Adipocyte (in vitro differentiated cells): Measurements from ENCODE around the gene SHCBP1L.
"Not testable (repeated sequence)": the region's sequence is repeated elsewhere in the genome, so short reads cannot be mapped to it uniquely, and the experiment has no call there.

Source experiments
- DNase-seq: peaks from one replicate; pipeline ENCODE4 v3.0.0-alpha.2; 2015; ENCODE audit warnings: low read depth
- H3K27me3 ChIP-seq: replicated peaks from 2 replicates; pipeline ENCODE4 v1.7.0; 2013; ENCODE audit warnings: mild to moderate bottlenecking, low read length, moderate library complexity; ENCODE audit not compliant: control insufficient read depth, insufficient read depth
- H3K36me3 ChIP-seq: 2 replicates; pipeline ENCODE4 v1.7.0; 2013; ENCODE audit warnings: low read length, mild to moderate bottlenecking, moderate library complexity; ENCODE audit not compliant: control insufficient read depth, insufficient read depth, severe bottlenecking
- H3K4me1 ChIP-seq: 2 replicates; pipeline ENCODE4 v1.7.0; 2013; ENCODE audit warnings: mild to moderate bottlenecking, low read length, moderate library complexity; ENCODE audit not compliant: control insufficient read depth, insufficient read depth
- H3K4me3 ChIP-seq: 2 replicates; pipeline ENCODE4 v1.7.0; 2013; ENCODE audit warnings: mild to moderate bottlenecking, low read length, moderate library complexity
- H3K9ac ChIP-seq: 2 replicates; pipeline ENCODE4 v1.7.0; 2013; ENCODE audit warnings: mild to moderate bottlenecking, low read length, moderate library complexity
- H3K9me3 ChIP-seq: 2 replicates; pipeline ENCODE4 v1.7.0; 2013; ENCODE audit warnings: mild to moderate bottlenecking, low read length, moderate library complexity; ENCODE audit not compliant: control insufficient read depth

SHCBP1L gene

GRCh38 chr1:182927693-182928433 is 25.1 kb downstream of the SHCBP1L start:
- no peak for DNase-seq
- Histone ChIP-seq H3K4me1 (no peaks in the 10 kb centered on the region), H3K36me3 (no peaks in the 10 kb centered on the region), H3K9me3 (no peaks in the 10 kb centered on the region), H3K4me3 (no peak overlapping the region), H3K27me3 (no peaks in the 10 kb centered on the region), H3K9ac (no peak overlapping the region)

GRCh38 chr1:182925661-182926060 is 27.3 kb downstream of the SHCBP1L start:
- Histone ChIP-seq H3K27me3 (no peaks in the 10 kb centered on the region), H3K4me3 (no peak overlapping the region), H3K9ac (no peak overlapping the region), H3K9me3 (no peaks in the 10 kb centered on the region), H3K36me3 (no peaks in the 10 kb centered on the region), H3K4me1 (no peaks in the 10 kb centered on the region)
- no peak for DNase-seq

- DNase-seq: no peak
- no peaks in the 10 kb centered on the region for H3K27me3 ChIP-seq
- H3K4me1 ChIP-seq: no peaks in the 10 kb centered on the region
- no peaks in the 10 kb centered on the region for H3K36me3 ChIP-seq
- H3K9ac ChIP-seq: no peak overlapping the region
- H3K9me3 ChIP-seq: peaks cover 8% of the 10 kb centered on the region
- no peak overlapping the region for H3K4me3 ChIP-seq
Observed at GRCh38 chr1:182917378-182917777, 35.6 kb downstream of the SHCBP1L start.

- Histone ChIP-seq H3K9ac (no peak overlapping the region), H3K9me3 (peaks cover 7% of the 10 kb centered on the region), H3K4me1 (no peaks in the 10 kb centered on the region), H3K27me3 (no peaks in the 10 kb centered on the region), H3K4me3 (no peak overlapping the region), H3K36me3 (no peaks in the 10 kb centered on the region)
- no peak for DNase-seq
Observed at GRCh38 chr1:182913401-182913800, 39.6 kb downstream of the SHCBP1L start.

- no peaks in the 10 kb centered on the region for H3K4me1 ChIP-seq
- no peak overlapping the region for H3K4me3 ChIP-seq
- H3K9ac ChIP-seq: no peak overlapping the region
- DNase-seq: no peak
- H3K27me3 ChIP-seq: no peaks in the 10 kb centered on the region
- peaks cover 5% of the 10 kb centered on the region for H3K9me3 ChIP-seq
- H3K36me3 ChIP-seq: no peaks in the 10 kb centered on the region
Observed at GRCh38 chr1:182910143-182910542, 42.8 kb downstream of the SHCBP1L start.

GRCh38 chr1:182909578-182909977 is 43.4 kb downstream of the SHCBP1L start:
- DNase-seq: no peak
- no peak overlapping the region for H3K4me3 ChIP-seq
- H3K9ac ChIP-seq: no peak overlapping the region
- H3K4me1 ChIP-seq: no peaks in the 10 kb centered on the region
- H3K36me3 ChIP-seq: no peaks in the 10 kb centered on the region
- H3K9me3 ChIP-seq: peaks cover 5% of the 10 kb centered on the region
- H3K27me3 ChIP-seq: no peaks in the 10 kb centered on the region

GRCh38 chr1:182905321-182905720 is 47.6 kb downstream of the SHCBP1L start:
- no peak for DNase-seq
- Histone ChIP-seq H3K9ac (no peak overlapping the region), H3K9me3 (no peaks in the 10 kb centered on the region), H3K27me3 (no peaks in the 10 kb centered on the region), H3K36me3 (no peaks in the 10 kb centered on the region), H3K4me3 (no peak overlapping the region), H3K4me1 (no peaks in the 10 kb centered on the region)

GRCh38 chr1:182901946-182902345 is 51.0 kb downstream of the SHCBP1L start:
- not testable (repeated sequence) for H3K9me3 ChIP-seq, H3K4me1 ChIP-seq, H3K36me3 ChIP-seq, H3K27me3 ChIP-seq, H3K9ac ChIP-seq, DNase-seq, H3K4me3 ChIP-seq

- no peak for DNase-seq
- H3K27me3 ChIP-seq: no peaks in the 10 kb centered on the region
- peaks cover 7% of the 10 kb centered on the region for H3K9me3 ChIP-seq
- no peaks in the 10 kb centered on the region for H3K36me3 ChIP-seq
- no peak overlapping the region for H3K9ac ChIP-seq
- H3K4me1 ChIP-seq: no peaks in the 10 kb centered on the region
- no peak overlapping the region for H3K4me3 ChIP-seq
Observed at GRCh38 chr1:182897696-182898095, 55.3 kb downstream of the SHCBP1L start.

GRCh38 chr1:182890927-182891610 is 61.9 kb downstream of the SHCBP1L start:
- H3K9ac ChIP-seq: no peak overlapping the region
- H3K9me3 ChIP-seq: peaks cover 7% of the 10 kb centered on the region
- no peak for DNase-seq
- H3K4me1 ChIP-seq: peaks cover 11% of the 10 kb centered on the region
- no peak overlapping the region for H3K4me3 ChIP-seq
- peaks cover 34% of the 10 kb centered on the region for H3K36me3 ChIP-seq
- H3K27me3 ChIP-seq: no peaks in the 10 kb centered on the region

GRCh38 chr1:182889997-182890396 is 63.0 kb downstream of the SHCBP1L start:
- Histone ChIP-seq H3K4me1 (peaks cover 11% of the 10 kb centered on the region), H3K4me3 (no peak overlapping the region), H3K9ac (no peak overlapping the region), H3K27me3 (no peaks in the 10 kb centered on the region), H3K36me3 (peaks cover 44% of the 10 kb centered on the region), H3K9me3 (peaks cover 7% of the 10 kb centered on the region)
- no peak for DNase-seq
